DMS114 treated with DMSO at 0.1 percent for 48 hours (cell line): Measurements from ENCODE around the gene SDR42E1.

Experiments used
- DNase-seq: peaks from one replicate; lab custom pipeline; 2025; ENCODE audit not compliant: unreplicated experiment; lab: John Stamatoyannopoulos, UW

SDR42E1 gene

DNA sequence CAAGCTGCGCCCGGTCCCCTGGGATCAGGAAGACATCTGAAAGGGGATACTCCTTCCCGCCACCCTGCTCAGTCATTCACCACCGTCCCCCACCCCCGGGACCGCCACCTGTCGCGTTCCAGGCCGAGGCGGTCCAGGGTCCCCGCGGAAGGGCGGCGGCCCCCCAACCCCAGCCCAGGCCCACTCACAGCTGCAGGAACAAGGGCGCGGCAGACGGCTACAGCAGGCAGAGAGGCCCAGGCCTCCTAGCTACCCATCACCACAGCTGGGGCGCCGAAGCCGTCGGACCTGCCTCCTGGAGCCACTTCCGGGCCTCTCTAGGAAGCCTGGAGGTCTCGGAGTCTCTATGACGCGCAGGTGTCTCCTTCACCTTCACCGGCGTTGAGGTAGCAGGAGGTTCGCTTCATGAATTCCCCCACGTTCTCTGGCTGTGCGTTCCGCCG, at the start of gene SDR42E1:
Gene SDR42E1 (minus strand): TSS at position 272 of the 443 bp plus-strand sequence. CDS start 10,612 bp downstream, outside the sequence.
- DNase-seq: no peak

DNA sequence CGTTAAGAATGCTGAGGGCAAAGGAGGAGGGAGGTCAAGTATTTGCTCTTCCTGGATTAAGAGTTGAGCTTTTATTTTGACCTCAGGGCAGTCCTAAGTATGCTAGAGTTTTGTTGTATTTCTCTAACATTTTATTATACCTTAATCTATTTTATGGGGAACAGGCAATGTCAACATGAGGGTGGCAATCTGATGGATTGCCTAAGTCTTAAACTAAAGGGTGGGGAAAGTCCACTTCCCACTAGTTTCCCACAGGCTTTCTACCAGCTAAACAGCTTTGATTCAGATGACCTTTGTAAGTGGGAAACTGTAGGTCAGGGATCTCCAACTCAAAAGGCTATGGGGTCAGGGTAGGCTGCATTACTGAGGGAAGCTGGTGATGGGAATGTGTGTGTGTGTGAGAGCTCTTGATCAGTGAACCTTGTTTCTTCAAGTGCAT, 48.7 kb upstream of the SDR42E1 start:
- DNase-seq: no peak

GRCh38 chr16:82059161-82059982, 48.1 kb upstream of the SDR42E1 start:
- DNase-seq: no peak

DNA sequence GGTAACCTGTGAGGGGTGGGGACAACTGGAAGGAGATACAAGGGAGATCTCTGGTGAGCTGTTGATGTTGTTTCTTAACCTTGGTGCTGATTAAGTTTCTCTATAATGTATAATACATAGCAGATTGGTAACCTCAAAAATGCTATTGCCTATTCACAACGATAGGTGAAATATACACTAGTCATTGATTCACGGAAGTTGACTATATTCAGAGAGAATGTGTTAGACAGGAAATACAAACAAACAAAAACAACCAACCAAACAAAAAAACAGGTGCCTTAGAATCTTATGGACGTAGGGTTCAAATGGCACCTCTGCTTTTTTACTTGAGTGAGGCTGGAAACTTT, 45.3 kb upstream of the SDR42E1 start:
- DNase-seq: no peak

GRCh38 chr16:82055728-82056549, 44.7 kb upstream of the SDR42E1 start:
- no peak for DNase-seq

GRCh38 chr16:82055117-82055516, 43.8 kb upstream of the SDR42E1 start:
- DNase-seq: no peak

DNA sequence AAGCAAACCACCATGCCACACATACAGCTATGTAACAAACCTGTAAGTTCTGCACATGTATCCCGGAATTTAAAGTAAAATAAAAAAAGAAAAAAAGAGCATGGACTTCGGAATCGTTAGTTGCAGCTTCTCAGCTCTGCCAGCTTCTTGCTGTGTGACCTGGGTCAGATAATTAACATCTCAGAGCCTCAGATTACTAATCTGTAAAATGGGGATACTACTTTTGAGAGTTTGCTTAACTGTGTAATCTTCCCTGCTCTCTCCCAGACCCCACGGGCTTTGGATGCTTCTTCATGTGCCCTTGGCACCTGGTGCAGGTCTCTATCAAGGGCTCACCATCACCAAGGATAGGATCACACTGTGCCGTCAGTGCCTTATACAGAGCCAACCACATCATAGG, 40.4 kb upstream of the SDR42E1 start:
- DNase-seq: no peak

DNA sequence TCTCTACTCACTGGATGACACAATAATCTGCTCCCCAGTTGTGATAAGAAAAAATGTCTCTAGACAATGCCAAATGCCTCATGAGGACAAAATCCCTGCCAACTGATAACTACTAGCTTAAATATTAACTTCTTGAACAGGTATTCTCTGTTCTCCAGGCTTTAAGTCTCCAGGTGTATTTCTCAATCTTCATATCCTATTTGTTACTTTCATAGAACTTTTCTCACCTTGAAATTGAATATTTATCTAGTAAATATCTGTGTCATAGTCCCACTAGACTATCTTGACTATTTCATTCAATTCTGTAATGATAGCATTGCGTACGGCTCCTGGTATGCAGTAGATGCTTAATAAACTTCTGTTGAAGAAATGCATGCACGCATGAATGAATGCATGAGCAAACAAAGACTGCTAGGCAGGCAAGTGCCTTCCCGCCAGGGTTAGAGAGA, 39.7 kb upstream of the SDR42E1 start:
- DNase-seq: no peak

DNA sequence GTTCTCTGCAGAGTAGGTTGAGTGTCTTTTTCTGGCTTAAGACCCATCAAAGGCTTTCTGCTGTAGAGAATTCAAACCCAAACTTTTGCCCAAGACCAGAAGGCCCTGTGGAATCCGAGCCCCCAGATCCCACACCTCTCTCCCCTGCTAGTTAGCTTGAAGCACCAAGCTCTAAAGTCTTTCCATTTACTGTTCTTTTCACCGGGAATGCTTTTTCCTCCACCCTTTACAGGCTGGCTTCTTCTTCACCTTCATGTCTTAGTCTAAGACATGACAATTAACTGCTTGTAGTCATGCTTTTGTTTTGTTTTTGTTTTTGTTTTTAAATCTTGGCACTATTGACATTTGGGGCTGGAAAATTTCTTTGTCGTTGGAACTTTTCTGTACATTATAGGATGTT, 39.2 kb upstream of the SDR42E1 start:
- no peak for DNase-seq

DNA sequence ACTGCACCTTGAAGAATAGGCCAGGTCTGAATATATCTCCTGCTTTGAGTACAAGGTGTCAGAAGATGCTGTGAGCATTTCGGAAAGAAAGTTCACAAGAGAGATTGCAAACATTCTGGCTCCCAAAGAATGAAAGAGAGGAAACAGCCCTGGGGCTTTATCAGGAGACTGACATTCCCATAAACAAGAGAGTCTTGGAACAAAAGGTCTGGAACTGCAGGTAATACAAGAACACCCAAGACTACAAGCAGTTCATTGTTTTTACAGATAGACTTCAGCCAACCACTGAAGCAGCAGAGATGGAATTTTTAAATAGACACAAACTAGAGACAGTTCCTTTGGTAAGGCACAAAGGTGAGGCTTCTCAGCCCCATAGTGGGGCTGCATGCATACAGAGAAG, 38.2 kb upstream of the SDR42E1 start:
- DNase-seq: no peak

- DNase-seq: no peak
Observed at GRCh38 chr16:82047787-82048186, 36.5 kb upstream of the SDR42E1 start.

DNA sequence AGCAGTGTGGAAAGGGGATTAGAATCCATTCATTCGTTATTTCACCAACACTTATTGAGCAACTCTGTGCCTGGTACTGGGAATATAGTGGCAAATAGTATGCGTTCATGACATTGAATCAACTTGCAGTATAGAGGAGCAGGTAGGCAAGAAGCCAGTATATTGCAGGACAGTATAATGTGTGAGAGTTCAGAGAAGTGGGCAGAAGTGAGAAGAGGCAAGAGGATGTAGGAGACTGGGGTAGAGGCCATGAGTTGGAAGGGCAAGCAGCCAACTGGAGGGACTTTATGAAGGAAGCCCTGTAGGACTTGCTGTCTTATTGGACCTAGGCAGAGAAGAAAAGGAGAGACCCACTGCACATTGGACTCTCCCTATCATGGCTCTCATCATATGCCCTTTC, 36.1 kb upstream of the SDR42E1 start:
- no peak for DNase-seq

- DNase-seq: no peak
Observed at GRCh38 chr16:82046941-82047340, 35.7 kb upstream of the SDR42E1 start.

DNA sequence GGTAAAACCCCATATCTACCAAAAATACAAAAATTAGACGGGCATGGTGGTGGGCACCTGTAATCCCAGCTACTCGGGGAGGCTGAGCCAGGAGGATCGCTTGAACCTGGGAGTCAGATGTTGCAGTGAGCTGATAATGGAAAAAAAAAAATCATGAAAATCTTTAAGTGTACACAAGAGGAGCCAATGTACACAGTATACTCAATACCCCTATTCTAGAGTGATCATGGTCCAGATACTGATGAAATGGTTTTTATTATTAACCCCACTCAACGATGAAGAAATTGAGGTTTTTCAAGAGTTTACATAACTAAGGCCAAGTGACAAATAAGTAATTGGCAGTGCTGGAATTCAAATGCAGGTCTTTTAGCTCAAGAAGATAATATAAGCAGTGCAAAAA, 35.3 kb upstream of the SDR42E1 start:
- DNase-seq: no peak

GRCh38 chr16:82045465-82045864, 34.2 kb upstream of the SDR42E1 start:
- DNase-seq: no peak

- DNase-seq: no peak
Observed at GRCh38 chr16:82044585-82044911, 33.3 kb upstream of the SDR42E1 start.

DNA sequence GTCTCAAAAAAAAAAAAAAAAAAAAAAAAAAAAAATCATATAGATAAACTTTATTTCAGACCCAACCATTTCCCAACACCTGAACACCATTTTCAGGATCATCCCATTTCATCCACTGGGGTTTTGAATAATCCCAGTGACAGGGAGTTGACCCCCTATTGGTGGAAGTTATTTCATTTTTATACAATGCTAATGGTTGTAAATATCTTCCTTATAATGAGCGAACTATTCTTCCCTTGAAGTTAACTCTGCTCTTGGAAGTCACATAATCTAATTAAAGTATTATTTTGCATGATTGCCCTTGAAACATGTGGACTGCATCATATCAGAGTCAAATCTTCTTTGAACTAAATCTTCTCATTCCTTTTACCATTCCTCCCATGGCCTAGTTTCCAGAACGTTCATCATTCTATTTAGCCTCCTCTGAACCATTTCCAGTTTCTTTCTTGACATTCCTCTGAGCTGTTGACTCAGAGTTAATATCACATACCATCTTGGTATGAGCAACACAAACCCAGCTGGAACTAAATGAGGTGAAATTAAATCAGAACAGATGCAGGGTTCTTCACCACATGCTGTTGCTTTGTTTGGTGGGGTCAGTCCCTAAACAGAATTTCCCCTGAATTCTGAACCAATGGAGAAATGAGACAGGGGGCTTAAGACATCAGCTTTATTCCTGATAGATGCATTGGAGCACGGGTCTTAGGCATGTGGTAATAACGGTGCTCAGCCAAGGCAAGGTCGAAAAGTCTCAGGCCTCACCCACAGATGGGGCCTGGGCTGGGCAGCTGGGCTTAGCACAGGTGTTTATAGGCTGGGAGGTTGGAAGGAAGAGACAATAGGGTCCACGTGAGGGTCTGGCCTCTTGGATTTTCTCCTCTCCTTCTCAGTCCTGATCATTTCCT, 32.7 kb upstream of the SDR42E1 start:
- no peak for DNase-seq

GRCh38 chr16:82042846-82043245, 31.6 kb upstream of the SDR42E1 start:
- DNase-seq: no peak

DNA sequence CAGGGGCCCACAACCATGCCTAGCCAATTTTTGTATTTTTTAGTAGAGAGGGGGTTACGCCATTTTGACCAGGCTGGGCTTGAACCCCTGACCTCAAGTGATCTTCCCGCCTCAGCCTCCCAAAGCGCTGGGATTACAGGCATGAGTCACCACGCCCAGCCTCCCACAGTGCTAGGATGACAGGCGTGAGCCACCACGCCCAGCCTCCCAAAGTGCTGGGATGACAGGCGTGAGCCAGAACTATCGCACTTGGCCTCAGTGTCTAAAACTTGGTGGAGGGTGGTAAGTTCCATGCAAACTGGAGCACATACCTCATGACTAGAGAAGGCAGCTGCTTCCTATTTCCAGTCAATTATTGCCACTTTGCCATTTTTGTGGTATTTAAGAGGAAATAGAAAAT, 30.9 kb upstream of the SDR42E1 start:
- no peak for DNase-seq

- no peak for DNase-seq
Observed at GRCh38 chr16:82041542-82041941, 30.3 kb upstream of the SDR42E1 start.

DNA sequence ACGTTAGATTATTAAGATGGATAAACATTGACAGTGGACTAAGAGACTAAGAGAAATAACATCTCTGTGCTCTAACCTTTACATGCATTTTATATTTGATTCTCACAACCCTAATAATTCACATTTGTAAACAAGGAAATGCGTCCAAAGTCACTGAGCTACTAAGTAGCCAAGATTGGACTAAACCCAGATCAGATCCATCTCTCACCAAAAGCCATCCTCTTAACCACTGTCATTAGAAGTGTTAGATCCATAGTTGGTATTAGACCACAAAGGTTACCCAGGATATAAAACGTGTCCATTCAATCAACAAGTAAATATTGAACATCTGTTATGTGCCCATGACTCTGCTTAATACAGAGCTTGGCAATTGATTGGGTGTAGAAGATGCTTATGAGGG, 29.0 kb upstream of the SDR42E1 start:
- no peak for DNase-seq
